Esophagus squamous epithelium (tissue), 4 donors: ENCODE data around the gene SPON1.

Experiments used
- POLR2A ChIP-seq, 4 donors: fragments of 450-650 bp; IDR thresholded peaks; one replicate each; pipeline ENCODE4 v1.6.1; 2017; ENCODE audit warnings: antibody characterized with exemption in 4 of 4, mild to moderate bottlenecking in 4 of 4, moderate library complexity in 3 of 4
- TF ChIP-seq, protein P1 (sequence below), 6 experiments: fragments of 450-650 bp in 4 of 6; fragments of 200-600 bp in 2 of 6; sonication (generic) in 2 of 6; IDR thresholded peaks; one replicate each; pipeline ENCODE4 v1.5.1; 2016 to 2019; ENCODE audit warnings: antibody characterized with exemption in 6 of 6, mild to moderate bottlenecking in 4 of 6, moderate library complexity in 4 of 6

GRCh38 chr11:14127679-14128078 lies 165.2 kb downstream of the SPON1 start:
- TF ChIP-seq, protein P1, sequence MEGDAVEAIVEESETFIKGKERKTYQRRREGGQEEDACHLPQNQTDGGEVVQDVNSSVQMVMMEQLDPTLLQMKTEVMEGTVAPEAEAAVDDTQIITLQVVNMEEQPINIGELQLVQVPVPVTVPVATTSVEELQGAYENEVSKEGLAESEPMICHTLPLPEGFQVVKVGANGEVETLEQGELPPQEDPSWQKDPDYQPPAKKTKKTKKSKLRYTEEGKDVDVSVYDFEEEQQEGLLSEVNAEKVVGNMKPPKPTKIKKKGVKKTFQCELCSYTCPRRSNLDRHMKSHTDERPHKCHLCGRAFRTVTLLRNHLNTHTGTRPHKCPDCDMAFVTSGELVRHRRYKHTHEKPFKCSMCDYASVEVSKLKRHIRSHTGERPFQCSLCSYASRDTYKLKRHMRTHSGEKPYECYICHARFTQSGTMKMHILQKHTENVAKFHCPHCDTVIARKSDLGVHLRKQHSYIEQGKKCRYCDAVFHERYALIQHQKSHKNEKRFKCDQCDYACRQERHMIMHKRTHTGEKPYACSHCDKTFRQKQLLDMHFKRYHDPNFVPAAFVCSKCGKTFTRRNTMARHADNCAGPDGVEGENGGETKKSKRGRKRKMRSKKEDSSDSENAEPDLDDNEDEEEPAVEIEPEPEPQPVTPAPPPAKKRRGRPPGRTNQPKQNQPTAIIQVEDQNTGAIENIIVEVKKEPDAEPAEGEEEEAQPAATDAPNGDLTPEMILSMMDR (IDR thresholded peaks at IDR 0.05) = no peak
- TF ChIP-seq POLR2A (IDR thresholded peaks at IDR 0.05) = no peak
